Anterior cingulate cortex (tissue), 58 donors: ENCODE results near the gene URI1.
"Not testable (repeated sequence)": the region's sequence is repeated elsewhere in the genome, so short reads cannot be mapped to it uniquely, and the experiment has no call there.

Experiments used
- DNase-seq, 58 donors: peaks; one replicate each; lab custom pipeline; 2025; lab: John Stamatoyannopoulos, UW

Gene URI1

GRCh38 chr19:29941828-29942403 is at the start of gene URI1:
TSS of gene URI1 (plus strand) at chr19:29942239. CDS start at chr19:29942548, 309 bp downstream.
- peak in 57 of 58 donors; percentile 32 to 91 (median 82) for DNase-seq

GRCh38 chr19:29893606-29894284 is 48.3 kb upstream of the URI1 start:
- DNase-seq = no peak

GRCh38 chr19:29896802-29897201 is 45.2 kb upstream of the URI1 start:
- DNase-seq = no peak

GRCh38 chr19:29897466-29897865 is 44.6 kb upstream of the URI1 start:
- no peak for DNase-seq

- DNase-seq = no peak
Observed at GRCh38 chr19:29904017-29904416, 38.0 kb upstream of the URI1 start.

GRCh38 chr19:29908963-29909944 is 32.8 kb upstream of the URI1 start:
- peak in 1 of 58 donors; percentile 1 for DNase-seq

GRCh38 chr19:29914933-29915332 is 27.1 kb upstream of the URI1 start:
- no peak for DNase-seq

- not testable (repeated sequence) for DNase-seq
Observed at GRCh38 chr19:29915832-29916231, 26.2 kb upstream of the URI1 start.

GRCh38 chr19:29917911-29918310 is 24.1 kb upstream of the URI1 start:
- no peak for DNase-seq

- no peak for DNase-seq
Observed at GRCh38 chr19:29918891-29919290, 23.1 kb upstream of the URI1 start.

- DNase-seq = no peak
Observed at GRCh38 chr19:29922972-29923371, 19.1 kb upstream of the URI1 start.

- DNase-seq = no peak
Observed at GRCh38 chr19:29923653-29924052, 18.4 kb upstream of the URI1 start.

GRCh38 chr19:29926031-29926430 is 16.0 kb upstream of the URI1 start:
- DNase-seq = no peak

- no peak for DNase-seq
Observed at GRCh38 chr19:29926801-29927200, 15.2 kb upstream of the URI1 start.

- DNase-seq = peak in 6 of 58 donors; percentile 1 to 14 (median 6)
Observed at GRCh38 chr19:29927944-29928625, 14.0 kb upstream of the URI1 start.

- no peak for DNase-seq
Observed at GRCh38 chr19:29928831-29929230, 13.2 kb upstream of the URI1 start.

- DNase-seq = no peak
Observed at GRCh38 chr19:29934257-29934656, 7.8 kb upstream of the URI1 start.

- no peak for DNase-seq
Observed at GRCh38 chr19:29934781-29935180, 7.3 kb upstream of the URI1 start.

GRCh38 chr19:29936409-29936808 is 5.6 kb upstream of the URI1 start:
- DNase-seq = no peak

GRCh38 chr19:29939628-29940027 is 2.4 kb upstream of the URI1 start:
- no peak for DNase-seq
